NCI-H1092 treated with DMSO at 0.1 percent for 48 hours (cell line): ENCODE results near the gene PCP4.

Experiments used
- DNase-seq: peaks from one replicate; lab custom pipeline; 2025; lab: John Stamatoyannopoulos, UW

The PCP4 gene

DNA sequence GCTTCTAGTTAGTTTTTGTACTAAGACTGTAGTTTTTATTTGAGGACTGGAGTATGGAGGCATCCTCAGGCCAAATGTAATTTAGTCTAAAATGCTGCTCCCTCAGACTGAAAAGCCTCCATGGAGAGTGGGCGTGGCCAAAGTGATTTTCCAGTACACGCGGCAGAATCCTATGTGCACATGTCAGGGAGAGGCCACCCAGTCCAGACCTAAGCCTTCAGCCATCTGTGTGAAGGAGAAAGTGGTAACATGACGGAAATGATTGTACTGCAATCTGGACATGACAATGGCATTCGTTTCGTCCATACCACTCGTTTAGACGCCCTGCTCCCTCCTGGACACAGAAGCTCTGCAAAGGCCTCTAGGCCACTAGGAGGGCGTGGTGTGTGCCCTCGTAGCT lies 56.2 kb downstream of the PCP4 start:
- DNase-seq = no peak

- DNase-seq = no peak
Measured at GRCh38 chr21:39924577-39925308, 57.5 kb downstream of the PCP4 start.

GRCh38 chr21:39927304-39927886 lies 60.2 kb downstream of the PCP4 start:
- DNase-seq = no peak

GRCh38 chr21:39932335-39932734 lies 65.1 kb downstream of the PCP4 start:
- no peak for DNase-seq

- DNase-seq = no peak
Measured at GRCh38 chr21:39934895-39935294, 67.7 kb downstream of the PCP4 start.

DNA sequence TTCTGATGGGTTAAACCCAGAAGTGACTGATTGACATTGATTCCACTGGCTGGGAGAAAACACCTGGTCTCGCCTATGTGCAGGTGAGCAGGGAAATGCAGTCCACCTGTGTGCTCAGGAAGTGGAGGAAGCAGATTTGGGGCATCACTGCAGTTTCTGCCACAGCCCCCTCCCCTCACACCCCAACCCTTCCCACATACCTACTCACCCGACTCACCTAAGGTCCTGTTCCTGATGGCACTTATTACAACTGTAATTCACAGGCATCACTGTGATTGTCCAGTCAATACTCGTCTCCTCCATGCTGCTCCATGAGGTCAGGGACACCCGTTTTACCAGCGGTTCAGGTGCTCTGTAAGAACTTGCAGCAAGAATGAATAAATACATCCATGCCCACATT lies 68.5 kb downstream of the PCP4 start:
- no peak for DNase-seq

GRCh38 chr21:39938086-39938625 lies 70.9 kb downstream of the PCP4 start:
- DNase-seq = peak; percentile 60

DNA sequence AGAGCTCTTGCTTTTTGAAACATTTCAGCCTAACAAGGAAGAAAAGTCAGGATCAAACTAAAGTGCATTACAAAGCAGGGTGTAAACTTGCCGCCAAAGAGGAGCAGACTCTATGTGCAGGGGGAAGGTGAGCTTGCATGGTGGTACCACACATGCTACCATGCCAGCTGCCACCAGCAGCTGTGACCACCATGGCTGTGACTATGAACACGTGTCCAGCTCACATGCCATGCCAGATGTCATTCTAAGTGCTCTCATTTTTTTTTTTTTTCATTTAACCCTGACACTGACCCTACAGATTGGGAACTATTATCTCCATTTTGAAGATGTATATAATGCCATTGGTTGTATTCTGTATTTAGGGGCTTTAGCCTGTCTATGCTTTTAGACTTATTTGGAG lies 79.0 kb downstream of the PCP4 start:
- DNase-seq = no peak

DNA sequence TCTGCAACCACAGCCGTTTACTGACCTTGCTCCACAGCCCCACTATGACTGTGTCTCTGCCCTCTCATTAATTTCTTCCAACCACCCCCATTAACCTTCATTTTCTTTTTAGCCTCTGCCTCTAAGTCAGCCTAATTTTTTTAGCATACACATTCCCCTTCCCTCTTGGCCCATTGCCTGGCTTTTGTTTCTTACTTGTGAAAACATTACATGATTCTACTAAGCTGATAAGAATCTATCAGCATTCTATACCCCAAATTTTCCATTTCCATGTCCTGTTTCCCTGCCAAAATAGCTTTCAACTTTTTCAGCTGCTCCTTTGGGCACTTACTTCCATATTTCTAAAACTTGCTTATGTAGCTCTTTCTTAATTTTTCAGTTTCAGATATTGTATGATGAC lies 79.8 kb downstream of the PCP4 start:
- no peak for DNase-seq

DNA sequence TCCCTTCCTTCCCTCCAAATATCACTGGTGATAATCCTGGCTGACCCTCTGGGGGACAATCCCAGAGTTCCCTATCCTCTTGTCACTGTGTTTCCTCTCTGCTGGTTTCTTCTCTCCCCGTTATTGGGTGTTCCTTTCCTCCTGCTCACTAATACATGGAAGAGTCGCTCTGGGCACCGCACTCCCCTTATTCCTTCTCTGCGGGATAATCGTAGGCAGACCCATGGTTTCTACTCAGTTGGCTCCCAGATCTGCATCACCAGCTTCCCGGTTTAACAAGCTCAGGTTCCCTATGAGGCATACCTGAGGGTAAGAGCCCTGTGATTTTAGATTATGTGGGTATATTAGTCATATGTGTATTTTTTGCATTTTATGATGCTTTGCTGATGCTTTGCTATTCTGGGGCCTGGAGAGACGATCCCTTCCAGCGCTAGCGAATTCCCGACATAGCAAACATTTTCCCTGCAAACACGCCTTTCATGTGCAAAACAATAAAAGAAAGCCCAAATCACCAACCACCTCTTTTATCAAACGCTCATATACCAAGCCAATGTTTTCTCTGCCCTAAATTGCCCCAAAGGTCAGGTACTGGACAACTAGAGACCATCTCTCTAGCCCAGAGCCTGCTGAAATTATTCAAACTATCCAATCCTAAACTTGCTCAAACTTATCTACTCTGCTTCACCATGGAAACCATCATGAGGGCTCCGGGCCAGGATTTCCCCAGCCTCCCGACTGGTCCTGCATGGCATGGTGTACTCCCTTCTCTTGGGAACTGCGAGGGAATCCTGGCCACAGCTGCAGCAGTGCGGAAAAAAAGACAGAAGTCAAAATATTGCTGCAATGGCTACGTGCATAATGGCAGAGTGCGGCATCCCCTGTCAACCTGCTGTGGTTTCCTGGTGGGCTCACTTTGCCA lies 84.2 kb downstream of the PCP4 start:
- no peak for DNase-seq

- no peak for DNase-seq
Measured at GRCh38 chr21:39952265-39952664, 85.0 kb downstream of the PCP4 start.

DNA sequence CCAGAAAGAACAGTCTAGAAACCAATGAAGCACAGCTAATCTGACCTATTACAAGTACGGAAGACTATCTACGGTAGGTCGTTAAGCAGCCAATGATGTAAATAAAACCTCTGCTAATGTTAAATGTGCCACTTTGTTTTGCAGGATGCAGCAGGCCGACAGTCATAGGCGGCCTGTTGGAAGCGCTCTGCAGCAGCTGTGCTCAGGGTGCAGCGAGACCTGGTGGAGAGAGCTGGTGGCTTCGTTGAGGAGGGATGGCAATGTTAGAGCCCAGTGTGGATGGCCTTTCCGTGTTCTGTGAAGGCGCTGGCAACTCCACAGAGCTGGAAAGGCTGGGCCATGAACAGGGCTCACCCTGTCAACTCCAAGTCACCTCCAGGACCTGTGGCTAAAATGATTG lies 87.3 kb downstream of the PCP4 start:
- DNase-seq = no peak

- no peak for DNase-seq
Measured at GRCh38 chr21:39955326-39955725, 88.1 kb downstream of the PCP4 start.

DNA sequence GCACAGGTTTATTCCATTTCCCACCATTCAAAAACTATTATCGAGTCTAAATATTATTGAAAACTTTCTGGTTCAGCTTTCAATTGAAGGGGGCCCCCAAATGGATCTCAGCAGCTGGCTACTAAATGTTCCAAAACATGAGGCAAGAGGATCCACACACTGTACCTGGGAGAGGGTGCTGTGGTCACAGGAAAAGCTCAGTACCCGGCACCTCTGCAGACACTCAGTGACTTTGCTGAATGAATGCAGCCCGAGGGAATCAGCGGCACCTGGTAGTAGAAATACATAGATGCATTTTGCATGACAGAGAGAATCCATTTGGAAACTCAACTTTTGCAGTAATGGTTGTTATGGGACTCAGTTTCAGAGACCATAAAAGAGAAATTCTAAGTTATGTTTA lies 89.3 kb downstream of the PCP4 start:
- DNase-seq = no peak

DNA sequence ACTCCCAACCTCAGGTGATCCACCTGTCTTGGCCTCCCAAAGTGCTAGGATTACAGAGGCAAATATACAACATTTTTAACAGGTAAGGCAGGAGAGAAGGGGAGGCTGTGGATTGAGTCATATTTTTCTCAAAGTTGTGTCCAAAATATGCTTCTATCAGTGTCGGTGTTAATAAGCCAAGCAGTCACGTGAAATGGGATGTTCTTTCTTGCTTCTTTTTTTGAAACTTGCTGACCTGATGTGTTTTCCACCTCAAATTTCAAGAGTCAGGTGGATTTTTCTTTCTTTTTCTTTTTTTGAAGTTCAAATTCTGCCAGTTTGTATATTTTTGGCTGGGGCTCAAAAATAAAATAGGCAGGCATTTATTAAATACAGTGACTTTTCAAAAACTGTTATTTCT lies 91.5 kb downstream of the PCP4 start:
- no peak for DNase-seq

GRCh38 chr21:39961251-39961650 lies 94.0 kb downstream of the PCP4 start:
- no peak for DNase-seq

DNA sequence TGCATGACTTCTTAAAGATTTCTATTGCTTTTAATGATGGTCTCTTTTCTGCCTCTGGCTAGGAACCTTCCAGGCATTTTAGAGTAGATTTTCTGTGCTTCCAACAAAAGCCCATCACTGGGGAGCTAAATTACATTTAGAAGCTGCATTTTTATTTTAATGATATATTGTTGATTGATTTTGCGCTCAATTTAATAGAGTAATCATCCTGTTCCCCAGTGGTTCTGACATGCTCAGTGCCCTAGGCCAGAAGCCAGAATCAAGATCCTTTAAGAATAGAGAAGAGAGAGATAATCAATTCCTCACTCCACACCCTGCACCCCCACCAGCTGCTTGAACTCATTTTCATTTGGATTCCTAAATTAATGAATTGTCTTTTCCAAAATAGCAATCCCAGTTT lies 97.8 kb downstream of the PCP4 start:
- DNase-seq = no peak

- DNase-seq = no peak
Measured at GRCh38 chr21:39966786-39967185, 99.5 kb downstream of the PCP4 start.

GRCh38 chr21:39968010-39968409 lies 100.8 kb downstream of the PCP4 start:
- DNase-seq = no peak

DNA sequence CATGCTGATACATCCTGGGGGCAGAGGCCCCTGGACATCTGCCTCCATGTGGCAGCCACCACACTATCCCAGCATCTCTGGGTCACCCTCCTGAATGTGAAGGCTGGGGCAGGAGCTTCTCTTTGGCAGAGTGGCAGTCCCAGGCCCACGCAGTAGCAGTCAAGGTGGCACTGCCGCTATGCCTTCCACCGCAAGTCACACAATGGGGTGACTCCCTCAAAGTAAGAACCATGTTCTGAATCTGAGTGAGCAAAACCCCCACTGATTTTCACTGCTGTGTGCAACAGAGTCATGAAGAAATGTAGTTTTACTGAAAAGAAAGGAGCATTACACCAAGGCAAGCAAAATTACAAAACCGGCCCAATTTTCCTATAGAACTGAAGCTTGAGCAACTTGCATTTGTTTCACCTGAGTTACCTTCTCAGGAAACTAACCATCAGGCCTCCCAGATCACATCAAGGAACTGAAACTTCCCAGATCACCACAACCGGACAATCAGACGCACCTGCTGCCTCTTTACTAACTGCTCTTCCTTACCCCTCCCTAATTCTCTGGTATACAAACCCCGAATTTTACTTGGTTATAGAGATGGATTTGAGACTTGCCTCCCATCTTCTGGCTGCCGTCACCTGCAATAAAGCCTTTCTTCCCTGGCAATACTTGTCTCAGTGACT lies 102.6 kb downstream of the PCP4 start:
- no peak for DNase-seq

DNA sequence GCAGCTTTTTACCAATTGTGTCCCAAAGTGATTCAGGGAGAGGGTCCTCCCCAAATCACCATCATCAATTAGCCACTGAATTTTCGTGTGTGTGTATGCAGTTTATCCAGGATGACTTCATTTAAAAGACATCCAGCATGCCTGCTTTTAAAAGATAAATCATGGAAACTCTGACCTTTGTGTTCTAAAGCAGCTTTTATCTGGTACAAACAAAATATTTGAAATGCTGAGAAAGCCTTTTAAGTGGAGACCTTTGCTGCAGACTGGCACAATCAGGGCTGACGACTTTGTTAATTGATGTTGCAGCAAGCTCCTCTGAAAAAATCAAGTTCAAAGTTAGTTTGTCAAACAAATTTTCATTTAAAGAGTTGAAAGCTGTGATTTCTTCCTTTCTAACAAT lies 104.7 kb downstream of the PCP4 start:
- no peak for DNase-seq

DNA sequence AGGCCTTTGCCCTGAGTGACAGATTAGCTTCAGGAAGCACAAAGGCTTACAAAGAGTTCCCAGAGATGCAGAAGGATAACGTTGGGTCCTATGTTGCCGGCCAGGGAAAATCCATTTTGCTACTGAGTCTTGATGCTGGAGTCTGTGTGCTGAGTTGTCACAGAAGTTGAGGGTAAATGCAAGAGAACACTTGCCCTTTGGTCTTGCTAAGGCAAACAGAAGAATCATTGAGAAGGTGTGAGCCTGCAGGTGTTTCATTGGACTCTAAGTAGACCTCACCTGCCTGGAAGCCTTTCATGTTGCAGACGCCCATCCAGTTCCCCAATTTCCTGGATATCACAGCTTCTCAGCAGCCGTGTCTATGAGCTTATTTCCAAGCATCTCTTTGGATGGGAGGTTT lies 105.2 kb downstream of the PCP4 start:
- no peak for DNase-seq
